ENCODE results near the gene FES. TPM values are rescaled to one million over a fixed set of nuclear protein-coding genes. Genes with fewer than 3 reads are reported as not detected.

FES gene
- total RNA-seq (10 to 100 TPM; 39.8 to 68.3 TPM), polyA plus RNA-seq (10 to 100 TPM; 11.6 to 26.4 TPM)
- long read RNA-seq, donor 1, transcript FES-201 (19 exons, 2,829 nt): major isoform, 76 of 238 reads
- long read RNA-seq, donor 1, partial matches to known transcripts: 41 of 238 reads
- long read RNA-seq, donor 1, other reads (novel, unspliced or antisense): 117 of 238 reads
- long read RNA-seq, donor 2, transcript FES-201 (19 exons, 2,829 nt): major isoform, 14 of 47 reads
- long read RNA-seq, donor 2, partial matches to known transcripts: 7 of 47 reads
- long read RNA-seq, donor 2, other reads (novel, unspliced or antisense): 25 of 47 reads

DNA sequence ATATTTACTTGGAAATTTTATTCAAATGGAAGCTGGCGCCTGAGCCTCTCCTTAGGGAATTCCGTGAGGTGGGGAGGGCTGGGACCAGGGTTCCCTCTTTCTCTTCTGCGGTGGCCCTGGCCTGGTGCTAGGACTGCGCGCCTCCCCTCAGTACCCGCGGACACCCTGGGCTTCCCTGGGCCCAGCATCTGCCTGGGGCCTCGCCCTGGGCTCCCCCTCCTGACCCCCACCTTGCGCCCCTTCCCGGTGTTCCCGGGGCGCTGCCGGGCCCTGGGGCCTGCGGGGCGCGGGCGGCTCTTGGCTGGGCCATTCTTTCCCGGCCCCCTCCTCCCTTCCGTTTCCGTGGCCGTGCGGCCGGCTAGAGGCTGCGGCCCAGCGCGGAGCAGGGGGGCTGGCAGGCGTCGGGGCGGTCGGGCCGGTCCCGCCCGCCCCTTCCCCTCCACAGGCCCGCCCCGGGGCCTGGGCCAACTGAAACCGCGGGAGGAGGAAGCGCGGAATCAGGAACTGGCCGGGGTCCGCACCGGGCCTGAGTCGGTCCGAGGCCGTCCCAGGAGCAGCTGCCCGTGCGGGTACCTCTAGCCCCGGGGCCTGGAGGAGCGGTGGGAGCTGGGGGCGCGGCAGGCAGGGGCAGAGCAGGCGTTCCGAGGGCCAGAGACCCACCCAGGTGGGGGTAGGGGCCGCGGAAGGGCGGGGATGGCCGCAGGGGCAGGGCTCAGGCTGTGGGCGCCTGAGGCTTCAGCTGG lies at the start of gene FES:
Gene FES (plus strand): TSS at position 529 of the 743 bp plus-strand sequence. CDS start 542 bp downstream, outside the sequence.
- Histone ChIP-seq H3K36me3 (ENCODE audit: control insufficient read depth in 1 of 2, insufficient read depth in 2 of 2, low read length in 1 of 2) (peaks cover 0 to 2% of the 10 kb centered on the region in 2 donors), H3K9me3 (ENCODE audit: control insufficient read depth, low read length) (no peaks in the 10 kb centered on the region), H3K4me3 (ENCODE audit: low read length in 2 of 2) (peak within 1 kb of the TSS; percentile 29 to 52), H3K4me1 (ENCODE audit: control insufficient read depth in 1 of 2, insufficient read depth in 2 of 2, low read length in 2 of 2) (no peaks in the 10 kb centered on the region), H3K27ac (ENCODE audit: low read depth in 1 of 2, low read length in 2 of 2) (peak within 1 kb of the TSS; percentile 23 to 74), H3K27me3 (ENCODE audit: control insufficient read depth in 1 of 2, insufficient read depth in 2 of 2, low read length in 1 of 2) (no peaks in the 10 kb centered on the region)
- peak; percentile 78 for ATAC-seq (ENCODE audit: low FRiP score)
- intact Hi-C loops (cut with DNase I): loop anchor here (2.0 to 10.0 kb wide), 3 partner anchors 169 to 569 kb away; partner anchors contain the start of gene BLM (in 1 of the 2)
- 2% methylated on average over 44 to 58 of the region's 58 CpGs for WGBS, 2 donors
- DNase-seq: peak; percentile 89

GRCh38 chr15:90834626-90835025 lies 49.7 kb upstream of the FES start:
- Histone ChIP-seq H3K4me3 (ENCODE audit: low read length in 2 of 2) (no peak overlapping the region), H3K36me3 (ENCODE audit: control insufficient read depth in 1 of 2, insufficient read depth in 2 of 2, low read length in 1 of 2) (no peaks in the 10 kb centered on the region), H3K9me3 (ENCODE audit: control insufficient read depth, low read length) (no peaks in the 10 kb centered on the region), H3K27me3 (ENCODE audit: control insufficient read depth in 1 of 2, insufficient read depth in 2 of 2, low read length in 1 of 2) (no peaks in the 10 kb centered on the region), H3K4me1 (ENCODE audit: control insufficient read depth in 1 of 2, insufficient read depth in 2 of 2, low read length in 2 of 2) (no peaks in the 10 kb centered on the region), H3K27ac (ENCODE audit: low read depth in 1 of 2, low read length in 2 of 2) (no peak overlapping the region)
- 66 to 87% methylated on average over 5 of the region's 5 CpGs for WGBS, 2 donors
- DNase-seq (no peak), ATAC-seq (ENCODE audit: low FRiP score) (no peak)
- intact Hi-C loops (cut with DNase I): no loop called here

GRCh38 chr15:90836296-90836871 lies 47.9 kb upstream of the FES start:
- H3K27me3 ChIP-seq (ENCODE audit: control insufficient read depth in 1 of 2, insufficient read depth in 2 of 2, low read length in 1 of 2): no peaks in the 10 kb centered on the region
- H3K4me1 ChIP-seq (ENCODE audit: control insufficient read depth in 1 of 2, insufficient read depth in 2 of 2, low read length in 2 of 2): no peaks in the 10 kb centered on the region
- intact Hi-C loops (cut with DNase I): no loop called here
- DNase-seq (no peak), ATAC-seq (ENCODE audit: low FRiP score) (no peak)
- H3K27ac ChIP-seq (ENCODE audit: low read depth in 1 of 2, low read length in 2 of 2): no peak overlapping the region
- 68 to 72% methylated on average over 7 of the region's 7 CpGs for WGBS, 2 donors
- no peak overlapping the region for H3K4me3 ChIP-seq (ENCODE audit: low read length in 2 of 2)
- no peaks in the 10 kb centered on the region for H3K9me3 ChIP-seq (ENCODE audit: control insufficient read depth, low read length)
- no peaks in the 10 kb centered on the region for H3K36me3 ChIP-seq (ENCODE audit: control insufficient read depth in 1 of 2, insufficient read depth in 2 of 2, low read length in 1 of 2)

DNA sequence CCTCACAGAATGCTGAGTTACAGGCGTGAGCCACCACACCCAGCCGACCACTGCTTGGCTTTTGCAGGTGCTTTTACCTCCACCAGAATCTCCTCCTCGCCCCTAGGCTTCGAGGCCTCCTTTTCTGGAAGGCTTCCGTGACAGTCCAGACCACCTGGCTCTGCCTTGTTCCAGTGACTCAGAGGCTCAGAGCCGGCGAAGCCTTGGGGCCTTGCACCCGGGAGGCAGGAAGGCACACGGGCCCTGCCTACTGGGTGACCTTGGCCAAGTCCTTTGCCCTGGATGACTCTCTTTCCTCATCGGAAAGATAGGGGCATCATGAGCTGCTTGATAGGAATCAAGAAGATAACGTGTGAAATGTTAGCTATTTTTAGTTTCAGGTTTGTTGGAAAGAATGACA lies 47.2 kb upstream of the FES start:
- Histone ChIP-seq H3K9me3 (ENCODE audit: control insufficient read depth, low read length) (no peaks in the 10 kb centered on the region), H3K27ac (ENCODE audit: low read depth in 1 of 2, low read length in 2 of 2) (no peak overlapping the region), H3K27me3 (ENCODE audit: control insufficient read depth in 1 of 2, insufficient read depth in 2 of 2, low read length in 1 of 2) (no peaks in the 10 kb centered on the region), H3K4me1 (ENCODE audit: control insufficient read depth in 1 of 2, insufficient read depth in 2 of 2, low read length in 2 of 2) (no peaks in the 10 kb centered on the region), H3K36me3 (ENCODE audit: control insufficient read depth in 1 of 2, insufficient read depth in 2 of 2, low read length in 1 of 2) (no peaks in the 10 kb centered on the region), H3K4me3 (ENCODE audit: low read length in 2 of 2) (no peak overlapping the region)
- intact Hi-C loops (cut with DNase I): no loop called here
- DNase-seq (no peak), ATAC-seq (ENCODE audit: low FRiP score) (no peak)
- 87 to 91% methylated on average over 11 of the region's 11 CpGs for WGBS, 2 donors

DNA sequence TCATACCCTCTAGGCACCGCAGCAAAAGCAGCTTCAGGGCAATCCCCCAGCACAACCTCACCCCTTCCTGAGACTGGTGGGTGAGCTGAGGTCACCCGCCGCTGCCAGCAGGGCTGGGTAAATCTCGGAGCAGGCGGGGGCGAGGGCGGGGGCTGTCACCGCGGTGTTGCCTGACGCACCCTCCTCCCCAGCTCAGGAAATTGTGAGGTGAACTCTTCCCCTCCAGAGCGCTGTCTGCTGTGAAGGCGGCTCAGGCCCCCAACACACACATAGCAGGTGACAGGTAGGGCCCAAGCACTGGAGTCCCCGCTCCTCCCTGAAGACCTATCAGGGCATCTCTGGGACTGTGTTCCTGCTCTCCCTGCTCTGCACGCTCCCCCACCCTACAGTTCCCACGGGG lies 46.2 kb upstream of the FES start:
- WGBS, 2 donors: 81 to 84% methylated on average over 15 of the region's 15 CpGs

GRCh38 chr15:90838544-90838943 lies 45.8 kb upstream of the FES start:
- H3K4me3 ChIP-seq (ENCODE audit: low read length in 2 of 2): no peak overlapping the region
- no peak overlapping the region for H3K27ac ChIP-seq (ENCODE audit: low read depth in 1 of 2, low read length in 2 of 2)
- ATAC-seq (ENCODE audit: low FRiP score): no peak
- no peaks in the 10 kb centered on the region for H3K27me3 ChIP-seq (ENCODE audit: control insufficient read depth in 1 of 2, insufficient read depth in 2 of 2, low read length in 1 of 2)
- 82 to 89% methylated on average over 15 of the region's 15 CpGs for WGBS, 2 donors
- no peak for DNase-seq
- H3K36me3 ChIP-seq (ENCODE audit: control insufficient read depth in 1 of 2, insufficient read depth in 2 of 2, low read length in 1 of 2): no peaks in the 10 kb centered on the region
- no peaks in the 10 kb centered on the region for H3K4me1 ChIP-seq (ENCODE audit: control insufficient read depth in 1 of 2, insufficient read depth in 2 of 2, low read length in 2 of 2)
- no peaks in the 10 kb centered on the region for H3K9me3 ChIP-seq (ENCODE audit: control insufficient read depth, low read length)
- intact Hi-C loops (cut with DNase I): no loop called here

More for the DNA sequence above, 46.2 kb upstream of the FES start:
- Histone ChIP-seq H3K36me3 (ENCODE audit: control insufficient read depth in 1 of 2, insufficient read depth in 2 of 2, low read length in 1 of 2) (no peaks in the 10 kb centered on the region), H3K27me3 (ENCODE audit: control insufficient read depth in 1 of 2, insufficient read depth in 2 of 2, low read length in 1 of 2) (no peaks in the 10 kb centered on the region), H3K27ac (ENCODE audit: low read depth in 1 of 2, low read length in 2 of 2) (no peak overlapping the region), H3K9me3 (ENCODE audit: control insufficient read depth, low read length) (no peaks in the 10 kb centered on the region), H3K4me1 (ENCODE audit: control insufficient read depth in 1 of 2, insufficient read depth in 2 of 2, low read length in 2 of 2) (no peaks in the 10 kb centered on the region), H3K4me3 (ENCODE audit: low read length in 2 of 2) (no peak overlapping the region)
- no peak for DNase-seq
- ATAC-seq (ENCODE audit: low FRiP score): peak; percentile 13
- intact Hi-C loops (cut with DNase I): no loop called here

DNA sequence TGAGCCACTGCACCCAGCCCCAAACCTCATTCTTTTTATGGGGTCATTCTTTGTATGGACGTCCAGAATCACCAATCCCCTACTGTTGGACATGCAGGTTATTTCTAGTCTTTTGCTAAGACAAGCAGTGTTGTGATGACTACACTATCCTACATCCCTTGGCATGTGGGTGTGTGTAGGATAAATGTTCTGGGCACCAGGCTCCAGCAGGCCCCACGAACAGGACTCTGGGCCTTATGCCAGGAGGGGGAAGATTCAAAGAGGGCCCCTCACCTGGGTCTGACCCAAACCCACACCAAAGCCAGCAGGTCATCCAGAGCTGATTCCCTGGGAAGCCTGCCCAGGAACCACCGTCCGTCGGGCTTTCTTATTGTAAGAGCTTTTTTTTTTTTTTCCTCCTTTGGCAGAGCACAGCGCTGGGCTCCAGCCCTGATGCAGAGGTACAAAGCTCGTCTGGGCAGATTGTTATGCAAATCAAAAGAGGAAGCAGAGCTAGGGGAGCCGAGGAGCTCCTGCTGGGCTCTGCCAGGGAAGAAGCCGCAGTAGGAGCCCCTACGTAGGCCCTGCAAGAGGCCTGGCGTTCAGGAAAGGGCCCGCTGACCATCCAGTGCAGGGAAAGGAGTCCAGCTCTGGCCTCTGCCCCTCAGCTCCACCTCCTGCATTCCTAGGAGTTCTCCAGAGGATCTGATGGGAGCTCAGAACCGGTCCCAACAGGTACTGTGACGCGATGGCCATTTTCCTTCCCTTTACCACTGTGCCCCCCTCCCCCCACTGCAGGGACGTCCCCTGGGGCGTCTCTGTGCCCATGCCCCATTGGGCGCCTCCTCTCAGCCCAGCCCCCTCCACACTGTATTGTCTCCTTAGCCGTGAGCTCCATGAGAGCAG lies 44.9 kb upstream of the FES start:
- intact Hi-C loops (cut with DNase I): loop anchor here in 1 of 2 donors (5.0 kb wide), 1 partner anchor 37 kb away; no protein-coding TSS in a partner anchor
- ATAC-seq (ENCODE audit: low FRiP score) (peak; percentile 31), DNase-seq (peak in 1 of 2 donors; percentile 64)
- Histone ChIP-seq H3K27ac (ENCODE audit: low read depth in 1 of 2, low read length in 2 of 2) (no peak overlapping the region), H3K27me3 (ENCODE audit: control insufficient read depth in 1 of 2, insufficient read depth in 2 of 2, low read length in 1 of 2) (no peaks in the 10 kb centered on the region), H3K4me3 (ENCODE audit: low read length in 2 of 2) (no peak overlapping the region), H3K9me3 (ENCODE audit: control insufficient read depth, low read length) (no peaks in the 10 kb centered on the region), H3K4me1 (ENCODE audit: control insufficient read depth in 1 of 2, insufficient read depth in 2 of 2, low read length in 2 of 2) (no peaks in the 10 kb centered on the region), H3K36me3 (ENCODE audit: control insufficient read depth in 1 of 2, insufficient read depth in 2 of 2, low read length in 1 of 2) (no peaks in the 10 kb centered on the region)
- WGBS, 2 donors: 50% methylated on average over 19 of the region's 19 CpGs
